ENCODE measurements around the gene KRTAP4-5. TPM values are rescaled to one million over a fixed set of nuclear protein-coding genes. Genes with fewer than 3 reads are reported as not detected.
"Not testable (repeated sequence)": the region's sequence is repeated elsewhere in the genome, so short reads cannot be mapped to it uniquely, and the experiment has no call there.

Gene KRTAP4-5
- polyA plus RNA-seq, 4 donors: not detected

- Histone ChIP-seq H3K4me1 (ENCODE audit: control insufficient read depth in 3 of 3, insufficient read depth in 2 of 3, low read depth in 1 of 3, low read length in 2 of 3) (no peaks in the 10 kb centered on the region), H3K36me3 (ENCODE audit: control insufficient read depth in 3 of 3, insufficient read depth in 2 of 3, low read depth in 1 of 3, low read length in 3 of 3) (no peaks in the 10 kb centered on the region), H3K4me3 (ENCODE audit: low read depth in 1 of 3, low read length in 3 of 3) (no peak overlapping the region), H3K27me3 (ENCODE audit: control insufficient read depth in 3 of 3, insufficient read depth in 3 of 3, low read length in 3 of 3) (no peaks in the 10 kb centered on the region), H3K27ac (ENCODE audit: low read depth in 1 of 3, low read length in 2 of 3) (no peak overlapping the region), H3K9me3 (ENCODE audit: control insufficient read depth in 2 of 2, insufficient read depth in 1 of 2, low read depth in 1 of 2, low read length in 1 of 2) (peaks cover 0 to 9% of the 10 kb centered on the region in 2 donors)
- DNase-seq: no peak
- no peak for FAIRE-seq
These were observed 8.3 kb downstream of the KRTAP4-5 start for GRCh38 chr17:41141361-41141760.

- Histone ChIP-seq H3K27ac (ENCODE audit: low read depth in 1 of 3, low read length in 2 of 3) (no peak within 1 kb of the TSS), H3K9me3 (ENCODE audit: control insufficient read depth in 2 of 2, insufficient read depth in 1 of 2, low read depth in 1 of 2, low read length in 1 of 2) (peaks cover 0 to 9% of the 10 kb centered on the region in 2 donors), H3K4me3 (ENCODE audit: low read depth in 1 of 3, low read length in 3 of 3) (no peak within 1 kb of the TSS), H3K4me1 (ENCODE audit: control insufficient read depth in 3 of 3, insufficient read depth in 2 of 3, low read depth in 1 of 3, low read length in 2 of 3) (no peaks in the 10 kb centered on the region), H3K27me3 (ENCODE audit: control insufficient read depth in 3 of 3, insufficient read depth in 3 of 3, low read length in 3 of 3) (no peaks in the 10 kb centered on the region), H3K36me3 (ENCODE audit: control insufficient read depth in 3 of 3, insufficient read depth in 2 of 3, low read depth in 1 of 3, low read length in 3 of 3) (no peaks in the 10 kb centered on the region)
- FAIRE-seq: no peak
- DNase-seq: no peak
- 72 to 84% (median 73%) methylated on average over 5 to 6 of the region's 6 CpGs for WGBS, 3 donors
These were observed 9.1 kb downstream of the KRTAP4-5 start, which contains the start of gene KRTAP4-6 for GRCh38 chr17:41140360-41141131. KRTAP4-6 (minus strand) TSS chr17:41140544; CDS start chr17:41140487, 57 bp downstream.

GRCh38 chr17:41139865-41140264, 9.8 kb downstream of the KRTAP4-5 start:
- not testable (repeated sequence) for FAIRE-seq; H3K4me1 ChIP-seq (ENCODE audit: control insufficient read depth in 3 of 3, insufficient read depth in 2 of 3, low read depth in 1 of 3, low read length in 2 of 3); H3K9me3 ChIP-seq (ENCODE audit: control insufficient read depth in 2 of 2, insufficient read depth in 1 of 2, low read depth in 1 of 2, low read length in 1 of 2); H3K36me3 ChIP-seq (ENCODE audit: control insufficient read depth in 3 of 3, insufficient read depth in 2 of 3, low read depth in 1 of 3, low read length in 3 of 3); H3K27ac ChIP-seq (ENCODE audit: low read depth in 1 of 3, low read length in 2 of 3); H3K27me3 ChIP-seq (ENCODE audit: control insufficient read depth in 3 of 3, insufficient read depth in 3 of 3, low read length in 3 of 3); DNase-seq; H3K4me3 ChIP-seq (ENCODE audit: low read depth in 1 of 3, low read length in 3 of 3)
- WGBS, 3 donors: 84 to 90% (median 87%) methylated on average over 12 of the region's 12 CpGs

GRCh38 chr17:41133880-41134735, 15.5 kb downstream of the KRTAP4-5 start:
- DNase-seq (no peak), FAIRE-seq (no peak)
- Histone ChIP-seq H3K27ac (ENCODE audit: low read depth in 1 of 3, low read length in 2 of 3) (no peak overlapping the region), H3K4me3 (ENCODE audit: low read depth in 1 of 3, low read length in 3 of 3) (no peak overlapping the region), H3K27me3 (ENCODE audit: control insufficient read depth in 3 of 3, insufficient read depth in 3 of 3, low read length in 3 of 3) (no peaks in the 10 kb centered on the region), H3K4me1 (ENCODE audit: control insufficient read depth in 3 of 3, insufficient read depth in 2 of 3, low read depth in 1 of 3, low read length in 2 of 3) (no peaks in the 10 kb centered on the region), H3K9me3 (ENCODE audit: control insufficient read depth in 2 of 2, insufficient read depth in 1 of 2, low read depth in 1 of 2, low read length in 1 of 2) (no peaks in the 10 kb centered on the region), H3K36me3 (ENCODE audit: control insufficient read depth in 3 of 3, insufficient read depth in 2 of 3, low read depth in 1 of 3, low read length in 3 of 3) (no peaks in the 10 kb centered on the region)
- 58 to 79% (median 66%) methylated on average over 2 of the region's 2 CpGs for WGBS, 3 donors

GRCh38 chr17:41131979-41132378, 17.6 kb downstream of the KRTAP4-5 start:
- DNase-seq: no peak
- Histone ChIP-seq H3K36me3 (ENCODE audit: control insufficient read depth in 3 of 3, insufficient read depth in 2 of 3, low read depth in 1 of 3, low read length in 3 of 3) (no peaks in the 10 kb centered on the region), H3K4me1 (ENCODE audit: control insufficient read depth in 3 of 3, insufficient read depth in 2 of 3, low read depth in 1 of 3, low read length in 2 of 3) (no peaks in the 10 kb centered on the region), H3K27me3 (ENCODE audit: control insufficient read depth in 3 of 3, insufficient read depth in 3 of 3, low read length in 3 of 3) (no peaks in the 10 kb centered on the region), H3K9me3 (ENCODE audit: control insufficient read depth in 2 of 2, insufficient read depth in 1 of 2, low read depth in 1 of 2, low read length in 1 of 2) (no peaks in the 10 kb centered on the region), H3K4me3 (ENCODE audit: low read depth in 1 of 3, low read length in 3 of 3) (no peak overlapping the region), H3K27ac (ENCODE audit: low read depth in 1 of 3, low read length in 2 of 3) (no peak overlapping the region)
- 61 to 73% (median 64%) methylated on average over 3 of the region's 3 CpGs for WGBS, 3 donors
- FAIRE-seq: no peak

- no peaks in the 10 kb centered on the region for H3K9me3 ChIP-seq (ENCODE audit: control insufficient read depth in 2 of 2, insufficient read depth in 1 of 2, low read depth in 1 of 2, low read length in 1 of 2)
- no peaks in the 10 kb centered on the region for H3K36me3 ChIP-seq (ENCODE audit: control insufficient read depth in 3 of 3, insufficient read depth in 2 of 3, low read depth in 1 of 3, low read length in 3 of 3)
- H3K4me3 ChIP-seq (ENCODE audit: low read depth in 1 of 3, low read length in 3 of 3): no peak overlapping the region
- FAIRE-seq (no peak), DNase-seq (no peak)
- no peaks in the 10 kb centered on the region for H3K27me3 ChIP-seq (ENCODE audit: control insufficient read depth in 3 of 3, insufficient read depth in 3 of 3, low read length in 3 of 3)
- WGBS, 3 donors: 11 to 71% (median 34%) methylated on average over 1 of the region's 1 CpG
- no peaks in the 10 kb centered on the region for H3K4me1 ChIP-seq (ENCODE audit: control insufficient read depth in 3 of 3, insufficient read depth in 2 of 3, low read depth in 1 of 3, low read length in 2 of 3)
- H3K27ac ChIP-seq (ENCODE audit: low read depth in 1 of 3, low read length in 2 of 3): no peak overlapping the region
These were observed 22.3 kb downstream of the KRTAP4-5 start for GRCh38 chr17:41127371-41127770.

- H3K9me3 ChIP-seq (ENCODE audit: control insufficient read depth in 2 of 2, insufficient read depth in 1 of 2, low read depth in 1 of 2, low read length in 1 of 2): no peaks in the 10 kb centered on the region
- no peaks in the 10 kb centered on the region for H3K36me3 ChIP-seq (ENCODE audit: control insufficient read depth in 3 of 3, insufficient read depth in 2 of 3, low read depth in 1 of 3, low read length in 3 of 3)
- FAIRE-seq: no peak
- DNase-seq: no peak
- H3K27me3 ChIP-seq (ENCODE audit: control insufficient read depth in 3 of 3, insufficient read depth in 3 of 3, low read length in 3 of 3): peaks cover 0 to 2% (median 0%) of the 10 kb centered on the region in 3 donors
- no peaks in the 10 kb centered on the region for H3K4me1 ChIP-seq (ENCODE audit: control insufficient read depth in 3 of 3, insufficient read depth in 2 of 3, low read depth in 1 of 3, low read length in 2 of 3)
- H3K27ac ChIP-seq (ENCODE audit: low read depth in 1 of 3, low read length in 2 of 3): no peak overlapping the region
- H3K4me3 ChIP-seq (ENCODE audit: low read depth in 1 of 3, low read length in 3 of 3): no peak overlapping the region
- 83 to 88% (median 87%) methylated on average over 3 of the region's 3 CpGs for WGBS, 3 donors
These were observed 23.2 kb downstream of the KRTAP4-5 start for GRCh38 chr17:41126412-41126811.

GRCh38 chr17:41125064-41125463, 24.6 kb downstream of the KRTAP4-5 start:
- Histone ChIP-seq H3K4me1 (ENCODE audit: control insufficient read depth in 3 of 3, insufficient read depth in 2 of 3, low read depth in 1 of 3, low read length in 2 of 3) (no peaks in the 10 kb centered on the region), H3K27ac (ENCODE audit: low read depth in 1 of 3, low read length in 2 of 3) (no peak overlapping the region), H3K9me3 (ENCODE audit: control insufficient read depth in 2 of 2, insufficient read depth in 1 of 2, low read depth in 1 of 2, low read length in 1 of 2) (no peaks in the 10 kb centered on the region), H3K4me3 (ENCODE audit: low read depth in 1 of 3, low read length in 3 of 3) (no peak overlapping the region), H3K27me3 (ENCODE audit: control insufficient read depth in 3 of 3, insufficient read depth in 3 of 3, low read length in 3 of 3) (peaks cover 0 to 2% (median 0%) of the 10 kb centered on the region in 3 donors), H3K36me3 (ENCODE audit: control insufficient read depth in 3 of 3, insufficient read depth in 2 of 3, low read depth in 1 of 3, low read length in 3 of 3) (no peaks in the 10 kb centered on the region)
- FAIRE-seq (no peak), DNase-seq (no peak)
- WGBS, 3 donors: 71 to 97% (median 91%) methylated on average over 2 of the region's 2 CpGs

All from small intestine (tissue), 7 donors.